GM18870 (cell line): ENCODE results near the gene KDM6A.
"Not testable (repeated sequence)": the region's sequence is repeated elsewhere in the genome, so short reads cannot be mapped to it uniquely, and the experiment has no call there.

Experiments
- ATAC-seq: cut with Tn5 transposase; IDR thresholded peaks from one replicate; pipeline ENCODE4 v1.9.1; 2021; ENCODE audit warnings: moderate library complexity; ENCODE audit not compliant: unreplicated experiment

Gene KDM6A

GRCh38 chrX:44872821-44873414, at the start of gene KDM6A:
Gene KDM6A, plus strand, starts transcription at chrX:44873188. Its CDS starts 364 bp downstream, at chrX:44873552.
- peak; percentile 92 for ATAC-seq

- ATAC-seq = not testable (repeated sequence)
Observed at GRCh38 chrX:44823193-44823592, 49.8 kb upstream of the KDM6A start.

- ATAC-seq = no peak
Observed at GRCh38 chrX:44828008-44828605, 44.9 kb upstream of the KDM6A start.

- ATAC-seq = no peak
Observed at GRCh38 chrX:44829832-44830231, 43.2 kb upstream of the KDM6A start.

- no peak for ATAC-seq
Observed at GRCh38 chrX:44842550-44843317, 30.3 kb upstream of the KDM6A start.

GRCh38 chrX:44843318-44843702, 29.7 kb upstream of the KDM6A start:
- no peak for ATAC-seq

GRCh38 chrX:44843753-44844152, 29.2 kb upstream of the KDM6A start, which contains the start of gene DUSP21:
Gene DUSP21, plus strand, starts transcription at chrX:44844021. Its CDS starts 112 bp downstream, at chrX:44844133.
- no peak for ATAC-seq

GRCh38 chrX:44844204-44844603, 28.8 kb upstream of the KDM6A start:
- ATAC-seq = no peak

GRCh38 chrX:44850891-44851290, 22.1 kb upstream of the KDM6A start:
- ATAC-seq = not testable (repeated sequence)

- ATAC-seq = no peak
Observed at GRCh38 chrX:44871114-44871645, 1.8 kb upstream of the KDM6A start.

- ATAC-seq = peak; percentile 27
Observed at GRCh38 chrX:44871931-44872820, 812 bp upstream of the KDM6A start.

- no peak for ATAC-seq
Observed at GRCh38 chrX:44873415-44874276, 658 bp downstream of the KDM6A start.

GRCh38 chrX:44874420-44875184, 1.6 kb downstream of the KDM6A start:
- ATAC-seq = no peak

- ATAC-seq = no peak
Observed at GRCh38 chrX:44875185-44875489, 2.1 kb downstream of the KDM6A start.

- ATAC-seq = no peak
Observed at GRCh38 chrX:44876086-44876485, 3.1 kb downstream of the KDM6A start.

GRCh38 chrX:44876767-44877166, 3.8 kb downstream of the KDM6A start:
- ATAC-seq = no peak

GRCh38 chrX:44878780-44879179, 5.8 kb downstream of the KDM6A start:
- no peak for ATAC-seq

GRCh38 chrX:44881549-44881948, 8.6 kb downstream of the KDM6A start:
- ATAC-seq = no peak

- ATAC-seq = no peak
Observed at GRCh38 chrX:44882635-44883034, 9.6 kb downstream of the KDM6A start.
